Limb (tissue), 2 donors: ENCODE data around the gene PANK2.
"Not testable (repeated sequence)": the region's sequence is repeated elsewhere in the genome, so short reads cannot be mapped to it uniquely, and the experiment has no call there.

Experiments used
- DNase-seq, 2 donors: peaks; one replicate each; pipeline ENCODE4 v3.0.0-alpha.2; 2016; ENCODE audit errors: extremely low spot score in 2 of 2

Gene PANK2

DNA sequence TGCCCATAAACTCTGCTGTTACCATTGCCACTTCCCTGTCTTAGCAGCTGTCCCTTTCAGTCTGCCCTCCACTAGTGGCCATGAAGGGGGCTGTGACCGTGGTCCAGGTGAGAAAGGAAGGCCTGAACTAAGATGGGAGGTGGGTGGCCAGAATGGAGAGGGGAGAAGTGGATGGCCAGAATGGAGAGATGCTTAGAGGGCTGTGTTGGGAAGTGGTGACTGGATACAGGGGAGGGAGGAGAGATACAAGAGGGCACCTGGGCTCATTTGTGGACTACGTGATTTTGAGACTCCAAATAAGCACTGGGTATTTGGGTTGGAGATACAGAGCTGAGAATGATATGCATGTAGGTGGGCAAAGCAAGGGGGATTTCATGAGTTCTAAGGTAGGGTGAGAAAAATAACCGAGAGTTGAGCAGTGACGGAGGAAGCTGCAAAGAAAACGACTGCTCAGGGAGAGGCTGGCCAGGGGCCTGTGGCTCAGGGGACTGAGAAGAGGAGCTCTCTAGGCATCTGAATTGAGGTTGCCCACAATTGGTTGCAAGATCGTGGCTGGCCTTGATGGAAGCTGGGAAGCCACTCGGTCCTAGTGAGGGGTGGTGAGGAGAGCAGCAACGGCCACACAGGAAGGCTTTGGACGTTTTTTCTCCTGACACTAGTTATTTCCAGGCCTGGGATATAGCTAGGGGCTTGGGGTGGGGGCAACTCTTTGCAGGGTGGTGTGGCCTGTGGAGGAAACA, 36.9 kb downstream of the PANK2 start:
- DNase-seq = no peak

DNA sequence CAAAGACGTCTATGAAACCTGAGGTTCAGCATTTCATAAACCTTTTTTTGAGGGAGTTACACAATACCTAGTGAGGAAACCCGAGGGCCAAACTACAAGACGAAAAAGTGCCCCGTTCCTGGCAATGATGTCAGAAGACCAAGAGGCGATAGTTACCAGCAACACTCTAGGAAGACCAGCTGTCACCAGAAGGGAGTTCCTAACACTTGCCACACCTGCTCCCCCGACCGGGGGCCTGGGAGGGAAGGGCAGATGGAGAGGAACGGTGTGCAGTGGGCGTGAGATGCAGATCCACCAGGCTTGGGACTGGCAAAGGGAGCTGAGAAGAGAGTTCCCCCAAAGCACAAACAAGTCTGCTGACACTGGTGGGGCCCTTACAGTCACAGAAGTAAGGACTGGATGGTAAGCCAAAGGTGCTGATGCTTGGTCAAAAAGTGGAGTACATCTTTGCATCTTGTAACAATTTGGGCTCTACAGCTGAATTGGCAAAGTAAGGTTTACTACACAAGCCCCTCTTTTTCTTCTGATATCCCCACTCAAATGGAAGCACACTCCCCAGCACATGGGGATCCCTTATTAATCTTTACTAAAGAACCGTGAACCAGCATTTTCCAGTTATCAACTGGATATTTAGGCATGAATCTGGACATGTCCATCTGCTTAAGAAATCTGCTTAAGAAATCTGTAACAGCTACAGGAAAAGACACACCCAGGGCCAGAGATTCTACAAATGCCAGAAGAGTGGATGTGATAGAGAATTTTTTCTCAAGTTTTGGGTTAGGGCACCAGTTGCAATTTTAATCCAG, 38.5 kb downstream of the PANK2 start:
- no peak for DNase-seq

DNA sequence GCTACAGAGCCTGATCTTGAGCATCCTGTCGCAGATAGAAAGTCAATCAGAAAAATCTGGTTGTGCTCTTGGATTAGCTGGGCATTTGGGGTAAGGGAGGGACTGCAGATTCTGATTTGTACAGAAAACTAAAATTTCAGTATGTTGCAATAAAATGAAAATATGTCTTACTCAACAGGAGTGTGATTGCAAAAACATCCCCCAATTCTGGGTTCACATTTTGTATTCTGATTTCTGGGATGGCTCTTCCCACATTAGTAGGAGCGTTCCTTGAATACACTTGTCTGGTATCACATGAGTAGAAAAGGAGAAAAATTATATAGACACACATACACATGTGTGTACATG, 40.5 kb downstream of the PANK2 start:
- no peak for DNase-seq

DNA sequence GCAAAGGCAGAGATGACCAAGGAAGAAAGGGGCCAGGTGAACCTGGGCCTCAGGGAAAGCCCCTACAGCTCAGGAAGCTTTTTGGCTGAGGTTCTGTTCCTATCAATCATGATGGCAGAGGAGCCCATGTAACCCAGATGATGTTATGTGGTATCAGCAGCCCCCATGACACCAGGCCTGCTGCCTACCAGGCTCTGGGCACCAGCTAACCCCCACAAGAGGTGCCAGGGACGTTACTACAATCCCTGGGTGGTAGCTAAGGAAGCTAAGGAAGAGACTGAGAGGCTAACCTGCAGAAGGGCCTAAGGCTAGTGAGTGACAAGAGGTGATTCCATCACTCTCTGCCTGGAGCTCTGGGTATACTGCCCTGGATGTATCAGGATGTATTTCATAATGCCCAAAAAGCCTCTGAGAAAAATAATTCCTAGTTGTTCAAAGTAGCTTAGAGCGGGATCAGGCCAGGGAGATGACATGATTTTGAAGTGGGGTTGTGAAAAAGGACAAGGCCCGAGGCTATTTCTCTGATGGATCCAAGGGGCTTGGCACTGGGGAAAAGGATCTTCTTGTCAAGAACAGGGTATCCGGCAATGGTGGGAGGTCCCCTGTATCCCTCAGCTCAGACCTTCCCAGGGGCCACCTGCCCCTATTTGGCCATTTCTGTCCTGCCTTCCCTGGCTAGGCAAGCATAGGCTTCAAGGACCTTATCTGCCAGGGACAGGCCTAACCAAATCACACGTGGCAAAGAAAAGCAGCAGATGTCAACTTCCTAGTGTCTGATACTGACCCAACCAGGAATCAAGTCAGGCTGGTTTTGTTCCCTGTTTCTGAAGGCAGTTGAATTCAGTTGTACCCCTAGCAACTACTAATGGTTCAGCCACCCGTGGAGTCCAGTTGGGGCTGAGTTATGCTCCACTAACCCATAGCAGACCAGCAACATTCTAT, 41.3 kb downstream of the PANK2 start:
- no peak for DNase-seq

DNA sequence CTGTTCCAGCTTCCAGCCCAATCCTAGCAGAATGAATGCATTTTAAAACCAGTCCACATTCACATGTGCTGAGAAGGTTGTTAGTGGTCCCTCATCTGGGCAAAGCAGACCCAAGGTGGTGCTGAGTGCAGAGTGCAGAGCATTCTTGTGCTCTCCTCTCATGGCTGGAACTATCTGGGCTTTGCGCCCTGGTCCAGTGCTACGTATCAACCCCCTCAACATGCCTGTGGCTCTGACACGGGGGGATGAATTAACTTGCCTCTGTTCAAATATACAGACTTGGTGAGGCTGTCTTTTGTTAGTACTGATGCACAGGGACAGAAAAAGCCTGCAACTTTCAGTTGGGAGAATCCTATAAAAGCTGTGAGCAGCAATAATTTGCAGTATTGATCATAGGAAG, 42.5 kb downstream of the PANK2 start:
- no peak for DNase-seq

DNA sequence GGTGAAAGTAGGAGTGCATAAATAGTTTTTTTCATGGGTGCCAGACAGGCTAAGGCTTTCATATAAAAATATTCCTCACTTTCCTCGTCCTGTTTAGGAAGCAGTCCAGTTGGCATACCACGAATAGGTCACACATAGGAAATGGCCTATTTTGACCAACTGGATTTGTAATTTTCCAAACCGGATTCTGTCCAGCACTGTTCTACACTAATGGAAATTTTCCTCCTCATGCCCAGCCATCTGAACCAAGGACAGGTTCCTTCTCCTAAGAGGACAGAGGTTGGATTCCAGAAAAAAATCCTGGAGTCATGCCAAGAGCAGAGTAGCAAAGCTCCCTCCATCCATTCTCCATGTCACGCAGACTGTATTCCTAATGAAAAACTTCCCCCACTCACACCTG, 43.1 kb downstream of the PANK2 start:
- DNase-seq = no peak

DNA sequence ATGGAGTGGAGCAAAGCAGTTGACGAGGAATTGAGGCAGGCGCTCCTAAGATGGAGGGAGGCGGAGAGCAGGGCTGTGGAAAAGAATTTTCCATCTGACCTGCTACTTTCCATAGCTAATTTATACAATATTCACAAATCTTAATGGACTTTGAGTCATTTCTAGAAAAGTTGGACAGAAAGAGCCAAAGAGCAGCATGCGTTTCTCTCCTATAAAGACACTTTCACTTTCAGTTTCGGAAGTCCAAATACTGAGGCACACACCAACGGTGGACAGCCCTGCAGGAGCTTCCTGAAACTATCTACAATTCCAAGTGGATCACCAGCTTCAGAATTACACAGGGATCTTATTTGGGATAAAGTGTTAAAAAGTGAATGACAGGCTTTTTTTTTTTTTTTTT, 43.5 kb downstream of the PANK2 start:
- DNase-seq = no peak

DNA sequence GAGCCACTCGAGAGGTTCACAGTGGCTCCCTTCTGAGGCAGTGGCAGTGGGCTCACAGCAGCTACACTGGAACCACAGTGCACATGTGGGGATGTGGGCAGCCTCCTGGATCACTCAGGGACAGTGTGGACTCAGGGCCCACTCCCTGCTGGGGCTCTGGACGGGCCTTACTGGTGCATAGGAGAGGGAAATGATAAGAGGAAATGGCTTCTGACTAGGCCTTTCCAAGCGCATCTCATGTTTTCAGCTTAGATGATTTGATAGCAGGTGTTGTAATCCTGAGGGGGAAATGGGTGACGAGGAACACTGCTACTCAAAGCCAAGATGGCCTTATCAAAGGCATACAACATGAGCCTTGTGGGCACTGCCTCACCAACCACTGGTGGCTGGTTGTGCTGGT, 44.0 kb downstream of the PANK2 start:
- no peak for DNase-seq

DNA sequence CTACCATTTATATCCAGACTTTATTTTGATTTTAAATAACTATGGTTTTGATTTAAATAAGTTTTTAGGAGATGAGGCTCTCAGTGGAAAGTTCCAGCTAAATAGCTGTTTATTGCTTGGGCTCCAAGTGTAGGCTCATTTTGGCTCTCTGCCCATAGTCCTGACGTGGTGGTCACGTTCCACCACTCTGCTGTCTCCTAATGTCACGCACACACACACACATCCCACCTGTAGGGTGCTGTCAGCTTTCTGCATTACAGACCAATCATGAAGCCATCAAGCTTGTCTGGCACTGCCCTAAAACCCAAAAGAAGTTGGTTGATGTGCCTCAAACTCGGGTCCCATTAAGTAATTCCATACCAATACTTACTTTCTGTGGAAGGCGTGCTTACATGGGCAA, 45.4 kb downstream of the PANK2 start:
- no peak for DNase-seq

DNA sequence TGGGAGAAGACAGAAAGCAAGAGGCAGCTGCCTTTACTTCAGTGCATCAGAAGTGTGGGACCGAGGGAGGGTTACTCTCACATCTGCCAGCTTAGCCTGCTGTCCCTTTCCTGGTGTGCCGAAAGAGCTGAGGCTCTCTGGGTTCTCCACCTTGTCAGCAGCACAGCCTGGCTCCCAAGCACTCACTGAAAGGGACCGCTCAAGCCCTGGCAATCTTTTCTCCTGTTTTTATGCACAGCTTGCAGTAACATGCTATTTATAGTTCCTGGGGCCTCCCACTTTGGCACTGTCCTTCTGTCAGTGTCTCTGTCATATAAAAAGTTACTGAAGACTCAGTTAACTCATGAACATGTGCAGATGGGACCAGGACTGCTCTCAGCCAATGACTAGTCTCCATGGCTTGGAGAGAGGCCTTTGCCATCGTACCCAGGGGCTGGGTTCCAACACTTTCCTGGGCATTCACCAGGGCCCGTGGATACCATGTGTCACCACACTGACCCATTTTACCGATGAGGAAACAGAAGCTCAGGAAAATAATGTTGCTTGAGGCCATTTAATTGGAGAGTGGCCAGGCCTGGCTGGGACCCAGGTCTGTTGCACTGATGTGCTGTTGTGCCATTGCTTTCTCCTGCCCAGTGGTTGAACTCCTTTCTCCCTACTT, 46.2 kb downstream of the PANK2 start:
- peak in 1 of 2 donors; percentile 38 for DNase-seq

DNA sequence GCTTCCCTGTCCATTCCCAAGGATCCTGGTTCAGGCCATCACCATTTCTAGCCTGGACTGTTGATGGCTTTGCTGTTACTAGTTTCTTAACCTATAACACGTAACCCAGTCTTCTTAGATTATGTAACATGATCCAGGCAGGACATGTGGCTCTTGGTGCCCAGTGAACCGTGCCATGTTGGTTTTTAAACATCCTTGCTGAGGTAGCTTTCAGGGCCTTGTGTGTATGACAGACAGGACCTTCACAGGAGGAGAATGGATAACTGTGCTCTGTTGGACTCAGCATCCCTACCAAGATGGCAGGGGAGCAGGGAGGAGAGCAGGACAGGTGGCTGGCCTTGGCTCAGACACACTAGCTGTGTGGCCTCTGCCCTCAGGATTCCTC, 46.8 kb downstream of the PANK2 start:
- no peak for DNase-seq

DNA sequence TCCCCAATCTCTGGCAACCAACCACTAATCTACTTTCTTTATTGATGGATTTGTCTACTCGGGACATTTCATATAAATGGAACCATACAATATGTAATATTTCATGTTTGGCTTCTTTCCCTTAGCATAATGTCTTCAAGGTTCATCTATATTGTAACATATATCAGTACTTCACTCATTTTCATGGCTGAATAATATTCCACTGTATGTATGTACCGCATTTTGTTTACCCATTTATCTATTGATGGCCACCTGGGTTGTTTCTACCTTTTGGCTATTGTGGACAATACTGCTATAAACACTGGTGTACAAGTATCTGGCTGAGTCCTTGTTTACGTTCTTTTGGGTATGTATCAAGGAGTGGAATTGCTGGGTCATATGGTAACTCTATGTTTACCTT, 48.4 kb downstream of the PANK2 start:
- DNase-seq = no peak

DNA sequence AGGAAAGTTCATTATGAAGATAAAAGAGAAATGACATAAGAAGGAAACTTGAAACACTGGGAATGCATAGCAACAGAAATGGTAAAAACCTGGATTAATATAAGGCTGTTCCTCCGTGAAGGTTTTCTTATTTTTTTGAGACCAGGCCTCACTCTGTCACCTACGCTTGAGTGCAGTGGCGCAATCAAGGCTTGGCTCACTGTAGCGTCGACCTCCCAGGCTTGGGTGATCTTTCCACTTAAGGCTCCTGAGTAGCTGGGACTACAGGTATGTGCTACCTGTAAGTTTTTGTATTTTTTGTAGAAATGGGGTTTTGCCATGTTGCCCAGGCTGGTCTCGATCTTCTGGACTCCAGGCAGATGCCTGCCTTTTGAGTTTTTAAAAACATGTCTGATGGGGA, 51.7 kb downstream of the PANK2 start:
- DNase-seq = no peak

DNA sequence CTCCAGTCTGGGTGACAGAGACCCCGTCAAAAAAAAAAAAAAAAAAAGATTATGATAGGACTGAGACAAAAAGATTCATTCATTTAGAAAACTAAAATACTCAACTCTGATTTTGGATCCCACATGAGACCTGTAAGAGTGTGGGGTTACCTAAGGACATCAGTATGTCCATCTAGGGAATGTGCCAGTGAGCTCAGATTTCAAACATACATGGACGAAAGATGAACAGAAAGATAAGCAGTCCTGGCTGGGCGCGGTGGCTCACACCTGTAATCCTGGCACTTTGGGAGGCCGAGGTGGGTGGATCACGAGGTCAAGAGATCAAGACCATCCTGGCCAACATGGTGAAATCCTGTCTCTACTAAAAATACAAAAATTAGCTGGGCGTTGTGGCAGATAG, 57.5 kb downstream of the PANK2 start:
- DNase-seq = not testable (repeated sequence)

DNA sequence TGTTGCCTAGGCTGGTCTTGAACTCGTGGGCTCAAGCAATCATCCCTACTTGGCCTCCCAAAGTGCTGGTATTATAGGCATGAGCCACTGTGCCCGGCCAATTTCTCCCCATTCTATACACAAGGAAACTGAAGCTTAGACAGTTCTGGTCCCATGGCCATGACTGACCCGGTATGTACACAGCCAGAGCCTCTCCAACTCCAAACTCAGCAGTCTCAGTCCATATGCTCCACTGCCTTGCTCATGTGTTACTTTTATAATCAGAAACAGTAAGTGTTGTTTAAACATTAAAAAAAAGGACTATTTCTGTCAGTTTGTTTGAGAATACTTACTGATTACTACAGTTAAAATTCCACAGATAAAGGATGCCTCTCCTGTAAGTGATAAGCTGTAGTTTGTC, 75.5 kb downstream of the PANK2 start:
- no peak for DNase-seq

DNA sequence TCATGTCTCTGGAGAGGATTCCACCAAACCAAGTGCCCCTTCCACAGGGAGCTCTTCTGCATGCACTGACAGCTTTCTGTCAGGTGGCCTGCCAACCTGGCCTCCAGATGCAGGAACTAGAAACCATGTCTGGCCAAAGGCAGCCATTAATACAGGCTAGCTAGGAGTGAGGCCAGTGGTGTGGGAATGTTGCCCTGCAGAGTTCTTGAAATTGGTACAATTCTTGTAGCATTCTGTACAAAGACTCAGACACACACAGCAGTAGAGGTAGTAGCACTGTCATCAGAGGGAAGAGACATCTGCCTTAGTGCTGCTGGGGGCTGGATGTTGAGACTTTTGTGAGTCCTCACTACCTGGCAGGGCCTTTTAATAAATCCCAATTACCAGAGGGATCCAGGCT, 77.4 kb downstream of the PANK2 start:
- no peak for DNase-seq

DNA sequence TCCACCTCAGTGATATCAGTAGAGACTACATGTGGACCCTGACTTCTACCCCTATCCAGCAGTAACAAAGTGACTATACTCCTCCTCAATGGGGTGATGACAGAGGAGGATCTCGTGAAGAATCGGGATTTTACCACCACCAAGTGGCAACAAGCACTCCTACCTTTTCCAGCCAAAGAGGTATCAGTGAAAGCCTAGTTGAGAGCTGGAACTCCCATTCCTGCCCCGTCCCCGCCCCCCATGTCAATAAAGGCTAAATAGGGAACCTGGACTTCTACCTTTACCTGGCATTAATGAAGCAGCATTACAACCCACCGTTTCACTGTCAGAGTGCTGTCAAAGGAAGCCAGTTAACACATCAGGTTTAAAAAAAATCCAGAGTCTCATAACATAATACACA, 80.8 kb downstream of the PANK2 start:
- DNase-seq = no peak

DNA sequence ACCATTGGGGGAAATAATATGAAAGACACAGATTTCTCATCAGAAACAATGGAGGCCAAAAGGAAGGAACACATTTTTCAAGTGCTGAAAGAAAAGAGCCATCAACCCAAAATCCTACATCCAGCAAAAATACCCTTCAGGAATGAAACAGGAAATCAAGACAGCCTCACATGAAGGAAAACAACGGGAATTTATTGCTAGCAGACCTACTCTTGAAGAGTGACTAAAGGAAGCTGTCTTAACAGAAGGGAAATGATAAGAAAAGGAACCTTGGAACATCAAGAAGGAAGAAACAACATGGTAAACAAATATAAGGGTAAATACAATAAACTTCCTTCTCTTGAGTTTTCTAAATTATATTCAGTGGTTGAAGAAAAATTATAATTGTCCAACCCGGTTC, 82.0 kb downstream of the PANK2 start:
- no peak for DNase-seq

DNA sequence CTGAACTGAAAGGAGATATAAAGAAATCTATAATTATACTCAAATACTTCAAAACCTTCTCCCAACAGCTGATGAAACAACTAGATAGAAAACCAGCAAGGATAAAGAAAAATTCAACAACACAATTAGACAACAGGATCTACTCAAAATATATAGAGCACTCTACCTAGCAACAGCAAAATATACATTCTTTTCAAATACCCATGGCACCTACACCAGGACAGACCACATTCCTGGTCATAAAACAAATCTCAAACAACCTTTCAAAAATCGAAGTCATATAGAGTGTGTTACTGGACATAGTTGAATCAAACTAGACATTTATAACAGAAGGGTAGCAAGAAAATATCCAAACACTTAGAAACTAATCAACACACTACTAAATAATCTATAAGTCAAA, 83.0 kb downstream of the PANK2 start:
- DNase-seq = no peak

DNA sequence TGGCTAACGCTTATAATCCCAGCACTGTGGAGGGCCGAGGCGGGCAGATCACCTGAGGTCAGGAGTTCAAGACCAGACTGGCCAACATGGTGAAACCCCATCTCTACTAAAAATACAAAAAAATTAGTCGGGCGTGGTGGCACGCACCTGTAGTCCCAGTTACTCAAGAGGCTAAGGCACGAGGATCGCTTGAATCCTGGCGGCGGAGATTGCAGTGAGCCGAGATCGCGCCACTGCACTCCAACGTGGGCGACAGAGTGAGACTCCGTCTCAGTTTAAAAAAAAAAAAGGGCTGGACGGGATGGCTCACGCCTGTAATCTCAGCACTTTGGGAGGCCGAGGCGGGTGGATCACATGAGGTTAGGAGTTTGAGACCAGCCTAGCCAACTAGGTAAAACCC, 83.4 kb downstream of the PANK2 start:
- DNase-seq = not testable (repeated sequence)

DNA sequence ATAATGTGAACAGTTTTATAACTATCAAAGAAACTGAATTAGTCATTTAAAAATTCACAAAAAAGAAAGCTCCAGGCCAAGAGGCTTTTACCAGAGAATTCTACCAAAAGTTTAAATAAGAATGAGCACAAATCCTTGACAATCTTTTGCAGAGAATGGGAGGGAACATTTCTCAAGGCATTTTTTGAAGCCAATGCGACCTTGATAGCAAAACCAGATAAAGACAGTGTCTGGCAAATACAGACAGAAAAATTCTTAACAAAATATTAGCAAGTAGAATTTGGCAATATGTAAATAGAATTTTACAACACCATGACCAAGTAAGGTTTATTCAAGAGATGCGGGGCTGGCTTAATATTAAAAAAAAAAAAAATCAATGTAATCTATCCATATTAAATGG, 84.5 kb downstream of the PANK2 start:
- no peak for DNase-seq

DNA sequence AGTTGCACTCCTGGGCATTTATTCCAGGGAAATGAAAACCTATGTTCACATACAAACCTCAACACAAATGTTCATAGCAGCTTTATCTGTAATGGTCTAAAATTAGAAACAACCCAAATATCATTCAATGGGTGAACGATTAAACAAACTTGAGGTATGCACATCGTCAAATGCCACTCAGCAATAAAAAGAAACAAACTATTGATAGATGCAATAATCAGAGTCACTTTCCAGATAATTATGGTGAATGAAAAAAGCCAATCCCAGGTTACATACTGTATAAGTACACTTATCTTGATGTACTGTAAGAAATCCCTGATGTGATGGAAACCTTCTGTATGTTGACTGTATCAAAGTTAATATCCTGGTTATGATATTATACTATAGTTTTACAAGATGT, 87.3 kb downstream of the PANK2 start:
- no peak for DNase-seq
